ENCODE results near the gene PRMT7.

The PRMT7 gene

DNA sequence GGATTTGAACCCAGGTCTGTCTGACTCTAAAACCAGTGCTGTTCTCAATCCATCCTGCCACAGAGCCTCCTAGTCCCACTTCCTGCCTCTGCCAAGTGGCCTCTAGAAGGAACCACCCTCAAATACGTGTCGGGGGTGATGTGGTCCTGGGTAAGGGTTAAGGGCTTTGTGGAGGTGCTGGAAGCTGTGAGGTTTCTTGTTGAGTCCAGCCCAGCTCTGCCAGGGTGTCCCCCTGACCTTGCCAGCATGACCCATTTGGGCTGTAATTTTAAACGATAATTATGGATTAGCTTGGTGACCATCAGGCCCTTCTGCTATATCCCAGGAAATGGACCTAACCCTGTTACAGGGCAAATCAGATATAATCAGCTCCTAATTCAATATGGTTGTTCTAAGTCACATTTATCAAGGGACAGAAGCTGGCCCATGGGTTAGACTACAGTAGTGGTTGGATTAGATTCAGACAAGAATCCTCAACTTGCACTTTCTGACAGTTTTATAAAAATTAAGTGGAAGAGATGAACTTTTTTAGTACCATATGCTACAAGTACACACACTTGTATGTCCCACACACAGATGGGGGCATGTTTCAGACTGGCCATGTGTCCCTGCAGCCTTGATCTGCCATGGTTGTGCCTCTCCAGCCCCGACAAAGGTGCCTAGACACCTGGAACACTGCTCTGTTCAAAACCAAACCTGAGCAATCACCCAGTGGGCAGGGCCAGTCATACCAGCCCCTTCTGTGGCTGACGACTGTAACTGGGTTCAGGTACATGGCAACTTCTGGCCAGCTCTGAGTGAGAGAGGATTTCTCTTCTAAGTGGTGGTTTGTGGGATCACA, 89.5 kb downstream of the PRMT7 start:
- DNase-seq = no peak

DNA sequence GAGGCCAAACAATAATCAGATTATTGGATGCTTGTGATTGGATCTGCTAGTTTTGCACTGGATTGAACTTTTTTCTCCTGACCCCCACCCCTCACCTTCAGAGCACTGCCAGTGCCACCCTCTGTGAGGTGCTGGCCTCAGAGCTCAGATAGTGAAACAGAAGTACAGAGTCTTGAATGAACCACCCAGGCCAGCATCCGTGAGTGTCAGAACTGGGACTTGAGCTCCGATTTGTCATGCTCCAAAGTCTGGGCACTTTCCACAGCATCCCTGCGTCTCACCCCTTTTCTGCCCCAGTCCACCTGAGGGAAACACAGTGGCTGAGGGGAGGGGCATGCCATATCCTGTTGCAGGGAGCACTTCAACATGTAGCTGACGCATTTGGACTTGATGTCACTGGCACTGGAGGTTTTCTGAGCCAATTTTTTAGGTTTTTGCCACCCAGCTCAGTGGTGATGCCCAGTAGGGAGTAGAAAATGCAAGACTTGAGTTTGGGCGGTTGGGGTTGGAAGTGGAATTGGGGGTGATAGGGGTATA, 90.2 kb downstream of the PRMT7 start:
- no peak for DNase-seq

GRCh38 chr16:68401871-68402747, 91.3 kb downstream of the PRMT7 start:
- no peak for DNase-seq

GRCh38 chr16:68402748-68403040, 91.9 kb downstream of the PRMT7 start:
- DNase-seq = no peak

DNA sequence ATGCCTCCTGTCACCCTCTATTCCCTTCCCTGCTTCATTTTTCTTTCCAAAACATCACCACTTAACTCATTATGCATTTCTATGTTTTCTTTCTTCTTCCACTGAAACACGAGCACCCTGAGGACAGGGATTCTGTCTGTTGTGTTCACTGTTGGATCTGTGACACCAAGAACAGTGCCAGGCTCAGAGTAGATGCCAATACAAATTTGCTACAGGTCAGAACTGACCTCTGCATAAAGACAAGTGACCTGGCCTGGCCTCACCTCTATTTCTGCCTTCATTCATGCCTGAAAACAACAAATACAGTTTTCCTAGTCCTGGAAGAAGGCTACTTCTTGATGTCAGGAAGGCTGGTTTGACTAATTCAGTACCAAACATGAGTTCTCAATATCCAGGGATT, 92.4 kb downstream of the PRMT7 start:
- DNase-seq = no peak

DNA sequence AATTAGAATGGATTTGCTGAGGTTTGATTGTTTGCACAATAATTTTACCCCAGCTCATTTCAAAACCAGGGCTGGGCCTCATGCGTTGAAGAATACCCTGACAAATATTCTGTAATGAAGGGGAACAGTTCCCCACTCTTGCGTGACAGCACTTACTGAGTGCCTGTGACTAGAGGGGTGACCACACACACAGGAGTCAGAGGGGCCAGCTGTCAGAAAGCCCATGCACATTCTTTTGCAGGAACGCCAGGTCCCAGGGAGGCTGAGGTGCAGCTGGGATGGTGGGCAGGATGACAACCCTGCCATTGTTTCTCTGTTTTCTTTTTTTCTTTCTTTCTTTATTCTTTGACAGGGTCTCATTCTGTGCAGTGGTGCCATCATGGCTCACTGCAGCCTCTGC, 92.9 kb downstream of the PRMT7 start:
- no peak for DNase-seq

- DNase-seq = no peak
Measured at GRCh38 chr16:68404736-68405345, 94.0 kb downstream of the PRMT7 start.

GRCh38 chr16:68406458-68407152, 95.8 kb downstream of the PRMT7 start:
- DNase-seq = no peak

All from activated naive CD4-positive, alpha-beta T cell treated with anti-CD3 and anti-CD28 coated beads, Interleukin-2, amount 50 U/mL, for 16 hours (primary cell).